ENCODE measurements around the gene MVB12B.
"Not testable (repeated sequence)": the region's sequence is repeated elsewhere in the genome, so short reads cannot be mapped to it uniquely, and the experiment has no call there.

MVB12B gene

GRCh38 chr9:126326228-126327005, at the start of gene MVB12B:
Gene MVB12B (plus strand): TSS chr9:126326829. CDS start chr9:126326930, 101 bp downstream.
- DNase-seq: no peak

- DNase-seq: no peak
These were observed 42.7 kb upstream of the MVB12B start for GRCh38 chr9:126283799-126284465.

DNA sequence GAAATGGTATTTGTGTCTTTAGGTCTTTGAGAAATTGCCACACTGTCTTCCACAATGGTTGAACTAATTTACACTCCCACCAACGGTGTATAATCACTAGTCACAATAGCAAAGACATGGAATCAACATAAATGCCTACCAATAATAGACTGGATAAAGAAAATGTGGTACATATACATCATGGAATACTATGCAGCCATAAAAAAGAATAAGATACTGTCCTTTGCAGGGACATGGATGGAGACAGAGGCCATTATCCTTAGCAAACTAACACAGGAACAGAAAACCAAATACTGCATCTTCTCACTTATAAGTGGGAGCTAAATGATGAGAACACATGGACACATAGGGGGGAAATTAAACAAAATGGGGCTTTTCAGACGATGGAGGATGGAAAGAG, 41.0 kb upstream of the MVB12B start:
- DNase-seq: not testable (repeated sequence)

GRCh38 chr9:126287166-126287866, 39.3 kb upstream of the MVB12B start:
- no peak for DNase-seq

GRCh38 chr9:126290871-126291270, 35.8 kb upstream of the MVB12B start:
- no peak for DNase-seq

- no peak for DNase-seq
These were observed 34.7 kb upstream of the MVB12B start for GRCh38 chr9:126291925-126292324.

DNA sequence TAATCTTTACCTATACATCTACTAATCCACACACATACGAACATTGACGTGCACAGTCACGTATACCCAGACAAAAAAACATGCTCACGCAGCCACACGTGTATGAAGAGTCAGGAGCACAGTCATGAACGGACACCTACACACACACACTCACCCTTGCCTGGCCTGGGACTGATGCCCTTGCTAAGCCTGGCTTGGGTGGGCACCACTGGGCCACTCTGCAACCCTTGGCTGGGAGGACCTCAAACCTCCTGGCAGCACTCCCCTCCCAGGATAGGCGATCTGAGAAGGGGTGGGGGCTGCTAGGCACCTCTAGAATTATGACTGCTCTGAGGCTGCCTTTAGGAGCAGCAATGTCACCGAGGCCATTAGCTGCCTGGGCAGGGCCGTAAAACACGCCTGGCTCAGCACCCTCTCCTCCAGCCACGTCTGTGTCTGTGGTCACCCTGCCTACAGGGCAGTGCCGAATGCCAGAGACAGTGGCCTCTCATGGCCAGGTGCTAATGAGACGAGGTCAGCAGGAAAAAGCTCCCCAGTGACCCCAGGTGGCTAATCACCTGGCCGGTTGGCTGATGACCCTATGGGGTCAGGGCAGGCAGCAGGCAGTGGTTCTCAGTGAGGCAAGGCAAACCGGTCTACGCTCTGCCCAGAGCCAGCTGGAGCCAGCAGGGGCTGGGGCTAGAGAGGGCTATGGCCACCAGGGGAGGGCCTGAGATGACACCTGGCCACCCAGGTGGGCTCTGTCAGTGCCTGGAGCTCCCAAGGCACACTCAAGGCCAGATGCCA, 33.7 kb upstream of the MVB12B start:
- no peak for DNase-seq

DNA sequence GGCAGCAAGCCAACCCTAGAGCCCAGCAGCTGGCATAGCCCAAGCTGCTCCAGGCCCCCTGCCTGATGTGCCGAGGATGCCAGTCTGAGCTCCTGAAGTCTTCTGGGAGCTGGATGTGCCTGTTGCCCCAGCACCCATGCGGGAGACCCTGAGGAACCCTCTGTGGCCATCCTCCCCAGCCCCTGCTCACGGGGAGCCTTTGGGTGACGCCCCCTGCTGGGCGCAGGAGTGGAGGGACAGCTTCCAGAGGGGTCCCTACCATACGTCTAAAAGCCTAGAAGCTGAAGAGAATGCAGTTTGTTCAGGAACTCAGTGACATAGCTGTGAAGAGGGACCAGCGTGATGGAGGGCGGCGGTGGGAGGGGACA, 33.1 kb upstream of the MVB12B start:
- DNase-seq: no peak

GRCh38 chr9:126294331-126295081, 32.1 kb upstream of the MVB12B start:
- DNase-seq: no peak

GRCh38 chr9:126295082-126295477, 31.5 kb upstream of the MVB12B start:
- no peak for DNase-seq

GRCh38 chr9:126295516-126295915, 31.1 kb upstream of the MVB12B start:
- DNase-seq: no peak

DNA sequence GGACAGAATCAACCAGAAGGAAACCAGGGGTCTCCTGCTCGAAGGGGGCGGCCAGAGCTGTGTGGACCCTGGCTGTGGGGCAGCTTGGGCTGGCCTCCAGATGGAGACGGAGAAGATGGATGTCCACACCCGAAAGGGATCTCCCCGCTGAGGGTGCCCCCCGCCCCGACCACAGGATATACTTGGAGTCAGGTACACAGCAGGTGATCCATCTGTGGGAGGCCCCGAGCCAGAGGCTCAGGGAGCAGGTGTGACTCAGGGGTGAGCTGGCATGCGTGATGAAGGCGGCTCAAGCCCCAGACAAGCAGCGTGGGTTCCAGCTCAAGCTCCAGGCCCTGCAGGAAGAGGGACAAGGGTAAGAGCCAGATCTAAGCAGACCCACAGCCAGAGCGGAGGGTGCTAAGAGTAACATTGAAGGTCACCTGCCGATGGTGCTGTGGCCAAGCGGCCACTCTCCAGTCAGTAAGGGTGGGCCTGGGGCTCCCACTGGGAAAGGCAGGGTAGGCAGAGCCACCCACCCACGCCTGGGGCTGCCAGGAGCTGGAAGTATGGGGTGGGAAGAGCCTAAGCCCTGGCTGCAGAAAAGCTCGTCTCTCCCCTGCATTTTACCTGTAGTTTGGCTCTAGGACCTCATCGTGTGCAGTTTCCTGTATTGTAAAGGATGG, 30.6 kb upstream of the MVB12B start:
- DNase-seq: no peak

- no peak for DNase-seq
These were observed 29.9 kb upstream of the MVB12B start for GRCh38 chr9:126296687-126297086.

- no peak for DNase-seq
These were observed 29.0 kb upstream of the MVB12B start for GRCh38 chr9:126297661-126298060.

DNA sequence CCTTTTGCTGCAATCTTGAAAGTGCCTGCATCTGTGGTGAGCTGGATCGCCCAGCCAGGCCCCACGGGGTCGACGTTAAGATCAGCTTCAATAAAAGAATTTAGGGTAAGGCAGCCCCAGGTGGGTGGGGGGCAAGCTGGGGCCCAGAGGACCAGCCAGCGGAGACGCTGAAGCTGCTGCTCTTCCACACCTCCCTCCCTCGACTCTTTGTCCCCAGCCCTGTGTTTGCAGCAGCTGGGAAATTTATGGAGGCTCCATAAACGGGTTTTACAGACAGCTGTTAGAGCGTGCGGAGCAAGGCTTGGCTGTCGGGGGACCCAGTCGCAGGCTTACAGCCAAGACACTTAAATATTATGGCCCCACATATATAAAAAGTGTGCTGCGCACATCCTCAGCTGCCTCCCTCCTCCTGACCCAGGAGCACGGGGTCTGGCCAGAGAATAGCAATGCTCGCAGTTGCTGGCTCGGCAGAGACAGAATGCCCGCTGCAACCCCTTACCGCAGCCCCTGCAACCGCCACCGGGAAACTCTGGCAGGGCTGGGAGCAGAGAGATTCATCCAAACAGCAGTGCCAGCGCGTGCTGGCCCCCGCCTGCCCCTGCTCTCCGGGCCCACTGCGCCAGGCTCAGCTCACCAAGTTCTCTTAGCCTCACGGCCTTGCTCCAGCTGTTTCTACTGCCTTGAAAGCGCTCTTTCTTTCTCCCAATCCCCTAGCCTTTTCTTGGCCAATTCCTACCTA, 28.4 kb upstream of the MVB12B start:
- DNase-seq: no peak

DNA sequence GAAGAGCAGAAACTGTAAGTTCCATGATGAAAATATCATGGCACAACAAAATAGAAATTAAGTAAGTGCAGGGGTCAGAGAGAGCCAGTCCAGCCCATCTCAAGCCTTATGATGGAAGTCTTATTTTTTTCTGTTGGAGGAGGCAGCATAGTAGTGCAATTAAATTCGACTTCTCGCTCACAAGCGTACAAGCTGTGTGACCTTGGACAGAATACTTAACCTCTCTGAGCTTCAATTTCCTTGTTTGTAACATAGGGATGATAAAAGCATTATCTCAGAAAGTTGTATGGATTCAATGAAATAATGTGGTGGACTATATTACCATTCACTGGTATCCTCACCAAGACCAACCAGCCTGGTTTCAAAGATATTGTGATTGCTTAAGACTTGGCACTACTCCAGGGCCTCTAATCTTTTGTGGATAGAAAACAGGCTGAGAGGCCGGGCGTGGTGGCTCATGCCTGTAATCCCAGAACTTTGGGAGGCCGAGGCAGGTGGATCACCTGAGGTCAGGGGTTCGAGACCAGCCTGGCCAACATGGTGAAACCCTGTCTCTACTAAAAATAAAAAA, 26.8 kb upstream of the MVB12B start:
- no peak for DNase-seq

DNA sequence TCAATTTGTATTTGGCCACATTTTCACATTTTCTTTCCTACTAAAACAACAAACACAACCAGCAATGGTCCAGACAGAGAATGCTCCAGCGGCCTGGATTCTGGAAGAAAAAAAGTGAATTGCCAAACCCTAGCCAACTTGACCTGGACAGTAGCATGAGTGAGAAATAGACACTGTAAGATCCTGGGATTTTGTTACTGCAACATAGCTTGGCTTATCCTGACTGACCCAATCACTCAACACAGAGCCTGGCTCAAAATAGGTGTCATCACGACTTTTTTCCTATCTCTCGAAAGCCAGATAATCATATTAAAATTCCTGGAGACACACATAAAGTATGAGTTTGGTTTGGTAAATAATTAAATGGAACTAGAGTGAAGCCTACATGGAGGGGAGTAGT, 25.4 kb upstream of the MVB12B start:
- no peak for DNase-seq

GRCh38 chr9:126301985-126302603, 24.5 kb upstream of the MVB12B start:
- no peak for DNase-seq

- no peak for DNase-seq
These were observed 23.9 kb upstream of the MVB12B start for GRCh38 chr9:126302730-126303129.

GRCh38 chr9:126303488-126303887, 23.1 kb upstream of the MVB12B start:
- no peak for DNase-seq
